ENCODE data around the gene PNPLA7. TPM values are rescaled to one million over a fixed set of nuclear protein-coding genes. Genes with fewer than 3 reads are reported as not detected.
"Not testable (repeated sequence)": the region's sequence is repeated elsewhere in the genome, so short reads cannot be mapped to it uniquely, and the experiment has no call there.

The PNPLA7 gene
- total RNA-seq, 1 donor from 2014 or later = 7.2 TPM

DNA sequence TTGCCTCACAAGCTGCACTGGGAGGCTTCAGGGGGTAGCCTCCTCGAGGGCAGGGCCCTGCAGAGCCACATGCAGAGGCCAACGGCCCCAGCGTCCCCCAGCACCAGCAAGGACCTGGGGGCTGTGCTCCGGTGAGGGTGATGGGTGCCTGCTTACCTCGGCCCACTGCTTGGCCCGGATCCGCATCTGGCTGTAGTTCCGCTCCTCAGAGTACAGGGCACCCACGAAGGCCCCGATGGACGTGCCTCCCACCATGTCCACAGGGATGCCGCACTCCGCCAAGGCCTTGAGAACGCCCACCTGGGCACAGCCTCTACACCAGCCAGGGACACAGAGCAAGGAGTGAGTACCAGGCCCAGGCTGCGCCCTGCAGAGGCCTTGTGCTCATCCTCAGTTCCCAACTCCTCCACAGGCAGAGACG lies 83.0 kb downstream of the PNPLA7 start:
- Mint-ChIP-seq H3K9me3 (ENCODE audit: unreplicated experiment) (no peaks in the 10 kb centered on the region), H3K4me3 (ENCODE audit: unreplicated experiment) (no peak overlapping the region), H3K27ac (ENCODE audit: unreplicated experiment) (no peak overlapping the region), H3K4me1 (ENCODE audit: unreplicated experiment) (no peaks in the 10 kb centered on the region), H3K27me3 (ENCODE audit: unreplicated experiment) (peaks cover 14% of the 10 kb centered on the region), H3K36me3 (ENCODE audit: unreplicated experiment) (no peaks in the 10 kb centered on the region)
- TF ChIP-seq, protein P1, sequence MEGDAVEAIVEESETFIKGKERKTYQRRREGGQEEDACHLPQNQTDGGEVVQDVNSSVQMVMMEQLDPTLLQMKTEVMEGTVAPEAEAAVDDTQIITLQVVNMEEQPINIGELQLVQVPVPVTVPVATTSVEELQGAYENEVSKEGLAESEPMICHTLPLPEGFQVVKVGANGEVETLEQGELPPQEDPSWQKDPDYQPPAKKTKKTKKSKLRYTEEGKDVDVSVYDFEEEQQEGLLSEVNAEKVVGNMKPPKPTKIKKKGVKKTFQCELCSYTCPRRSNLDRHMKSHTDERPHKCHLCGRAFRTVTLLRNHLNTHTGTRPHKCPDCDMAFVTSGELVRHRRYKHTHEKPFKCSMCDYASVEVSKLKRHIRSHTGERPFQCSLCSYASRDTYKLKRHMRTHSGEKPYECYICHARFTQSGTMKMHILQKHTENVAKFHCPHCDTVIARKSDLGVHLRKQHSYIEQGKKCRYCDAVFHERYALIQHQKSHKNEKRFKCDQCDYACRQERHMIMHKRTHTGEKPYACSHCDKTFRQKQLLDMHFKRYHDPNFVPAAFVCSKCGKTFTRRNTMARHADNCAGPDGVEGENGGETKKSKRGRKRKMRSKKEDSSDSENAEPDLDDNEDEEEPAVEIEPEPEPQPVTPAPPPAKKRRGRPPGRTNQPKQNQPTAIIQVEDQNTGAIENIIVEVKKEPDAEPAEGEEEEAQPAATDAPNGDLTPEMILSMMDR (IDR thresholded peaks at IDR 0.05) = no peak
- DNase-seq (ENCODE audit: extremely low spot score, unreplicated experiment) = no peak

DNA sequence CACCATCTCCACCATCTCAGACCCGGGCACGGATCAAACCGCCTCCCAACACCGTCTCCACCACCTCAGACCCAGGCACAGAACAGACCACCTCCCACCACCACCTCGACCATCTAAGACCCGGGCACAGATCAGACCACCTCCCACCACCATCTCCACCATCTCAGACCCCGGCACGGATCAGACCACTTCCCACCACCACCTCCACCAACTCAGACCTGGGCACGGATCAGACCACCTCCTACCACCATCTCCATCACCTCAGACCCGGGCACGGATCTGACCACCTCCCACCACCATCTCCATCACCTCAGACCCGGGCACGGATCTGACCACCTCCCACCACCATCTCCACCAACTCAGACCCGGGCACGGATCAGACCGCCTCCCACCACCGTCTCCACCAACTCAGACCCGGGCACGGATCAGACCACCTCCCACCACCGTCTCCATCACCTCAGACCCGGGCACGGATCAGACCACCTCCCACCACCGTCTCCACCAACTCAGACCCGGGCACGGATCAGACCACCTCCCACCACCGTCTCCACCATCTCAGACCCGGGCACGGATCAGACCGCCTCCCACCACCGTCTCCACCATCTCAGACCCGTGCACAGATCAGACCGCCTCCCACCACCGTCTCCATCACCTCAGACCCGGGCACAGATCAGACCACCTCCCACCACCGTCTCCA lies 83.7 kb downstream of the PNPLA7 start:
- not testable (repeated sequence) for H3K4me3 Mint-ChIP-seq (ENCODE audit: unreplicated experiment); H3K4me1 Mint-ChIP-seq (ENCODE audit: unreplicated experiment); H3K9me3 Mint-ChIP-seq (ENCODE audit: unreplicated experiment); H3K36me3 Mint-ChIP-seq (ENCODE audit: unreplicated experiment); DNase-seq (ENCODE audit: extremely low spot score, unreplicated experiment); H3K27ac Mint-ChIP-seq (ENCODE audit: unreplicated experiment)
- peaks cover 14% of the 10 kb centered on the region for H3K27me3 Mint-ChIP-seq (ENCODE audit: unreplicated experiment)

DNA sequence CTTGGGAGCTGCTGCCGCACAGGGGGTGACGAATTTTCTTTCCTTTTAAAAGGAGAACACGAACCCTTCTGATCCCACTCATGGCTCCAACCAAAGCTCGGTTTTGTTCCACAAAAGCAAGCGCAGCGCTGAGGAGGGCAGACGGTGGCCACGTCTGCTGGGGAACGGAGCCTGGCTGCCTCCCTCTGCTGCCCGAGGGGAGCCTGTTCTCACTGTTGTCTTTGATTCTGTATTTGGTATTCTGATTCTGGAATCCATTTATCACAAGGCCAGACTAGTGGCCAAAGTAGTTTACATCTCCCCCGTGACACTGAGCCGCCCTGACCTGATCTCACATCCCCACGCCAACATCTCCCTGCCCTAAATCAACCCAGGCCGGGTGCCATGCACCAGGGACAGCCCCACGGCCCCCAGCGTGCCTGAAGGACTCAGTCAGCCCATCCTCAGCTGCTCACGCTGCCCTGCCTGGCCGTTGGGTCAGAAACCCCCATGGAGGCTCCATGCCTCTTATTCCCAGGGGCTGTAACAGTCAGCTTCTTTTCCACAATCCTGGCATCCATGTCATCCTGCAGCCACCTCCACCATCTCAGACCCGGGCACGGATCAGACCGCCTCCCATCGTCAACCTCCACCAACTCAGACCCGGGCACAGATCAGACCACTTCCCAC lies 84.3 kb downstream of the PNPLA7 start:
- H3K9me3 Mint-ChIP-seq (ENCODE audit: unreplicated experiment) = no peaks in the 10 kb centered on the region
- peaks cover 14% of the 10 kb centered on the region for H3K27me3 Mint-ChIP-seq (ENCODE audit: unreplicated experiment)
- no peak overlapping the region for H3K4me3 Mint-ChIP-seq (ENCODE audit: unreplicated experiment)
- no peaks in the 10 kb centered on the region for H3K4me1 Mint-ChIP-seq (ENCODE audit: unreplicated experiment)
- no peak overlapping the region for H3K27ac Mint-ChIP-seq (ENCODE audit: unreplicated experiment)
- no peaks in the 10 kb centered on the region for H3K36me3 Mint-ChIP-seq (ENCODE audit: unreplicated experiment)
- DNase-seq (ENCODE audit: extremely low spot score, unreplicated experiment) = no peak
- TF ChIP-seq, protein P1 (IDR thresholded peaks at IDR 0.05) = no peak

DNA sequence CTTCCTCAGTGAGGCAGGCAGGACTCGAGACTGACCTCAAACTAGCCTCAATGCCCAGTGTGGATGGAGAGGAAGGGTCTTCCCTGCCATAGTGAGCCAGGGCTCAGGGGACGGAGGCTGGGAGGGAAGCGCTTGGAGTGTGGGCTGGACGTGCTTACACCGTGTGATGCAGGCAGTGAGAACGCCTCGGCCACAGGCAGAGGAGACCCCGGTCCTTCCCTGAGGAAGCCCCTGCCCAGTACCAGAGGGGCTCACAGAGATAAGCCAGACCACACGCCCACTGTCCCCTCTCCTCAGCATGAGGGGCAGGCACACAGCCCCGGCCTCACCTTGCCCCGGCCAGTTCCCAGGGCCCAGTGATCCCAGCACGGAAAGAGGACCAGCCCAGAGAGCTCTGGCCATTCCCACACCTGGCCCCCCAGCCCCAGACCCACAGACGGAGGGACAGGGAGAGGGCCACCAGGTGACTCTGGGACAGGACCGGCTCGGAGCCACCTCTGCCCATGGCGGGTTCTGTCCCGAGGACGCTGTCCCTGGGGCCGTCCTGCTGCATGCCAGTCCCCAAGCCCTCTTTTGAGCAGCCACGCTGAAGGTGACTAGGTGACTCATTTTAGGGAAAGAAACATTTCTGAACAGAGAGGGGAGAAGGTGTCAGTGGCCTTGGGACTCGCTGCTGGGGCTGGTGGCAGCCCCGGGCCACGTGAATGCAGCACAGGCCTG lies 85.0 kb downstream of the PNPLA7 start:
- Mint-ChIP-seq H3K27ac (ENCODE audit: unreplicated experiment) (no peak overlapping the region), H3K27me3 (ENCODE audit: unreplicated experiment) (peaks cover 9% of the 10 kb centered on the region), H3K4me3 (ENCODE audit: unreplicated experiment) (no peak overlapping the region), H3K4me1 (ENCODE audit: unreplicated experiment) (no peaks in the 10 kb centered on the region), H3K9me3 (ENCODE audit: unreplicated experiment) (no peaks in the 10 kb centered on the region), H3K36me3 (ENCODE audit: unreplicated experiment) (no peaks in the 10 kb centered on the region)
- no peak for DNase-seq (ENCODE audit: extremely low spot score, unreplicated experiment)
- TF ChIP-seq, protein P1 (IDR thresholded peaks at IDR 0.05) = no peak

DNA sequence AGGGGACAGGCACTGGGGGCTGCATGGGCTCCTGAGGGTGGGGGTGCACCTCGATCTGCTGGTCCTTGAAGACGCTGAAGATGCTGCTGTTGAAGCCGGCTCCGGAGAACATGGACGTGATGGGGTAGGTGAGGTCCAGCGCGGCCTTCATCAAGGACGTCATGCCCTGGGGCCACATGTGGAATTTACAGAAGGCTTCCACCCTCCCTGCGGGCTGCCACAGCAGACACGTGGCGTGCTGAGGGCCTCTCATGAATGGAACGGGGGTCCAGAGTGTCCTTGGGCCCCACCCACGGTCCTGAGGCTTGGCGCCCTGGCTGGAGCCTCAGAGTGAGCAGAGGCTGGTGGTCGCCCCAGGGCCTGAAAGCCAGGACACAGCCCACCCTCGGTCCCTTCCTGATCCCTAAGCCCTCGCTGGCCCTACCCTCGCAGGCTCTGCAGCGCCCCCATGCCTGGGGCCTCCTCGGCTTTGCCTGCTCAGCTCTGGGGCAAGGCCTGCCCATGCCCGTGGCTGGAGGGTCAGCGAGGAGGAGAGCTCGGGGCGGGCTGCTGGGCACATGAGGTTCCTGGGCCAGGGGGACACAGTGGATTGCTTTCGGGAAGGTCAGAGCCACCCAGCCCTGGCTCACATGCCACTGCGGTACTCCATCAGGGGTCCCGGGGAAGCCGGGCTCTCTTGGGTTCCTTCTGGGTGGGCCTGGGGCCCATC lies 85.8 kb downstream of the PNPLA7 start:
- no peak for DNase-seq (ENCODE audit: extremely low spot score, unreplicated experiment)
- Mint-ChIP-seq H3K27ac (ENCODE audit: unreplicated experiment) (no peak overlapping the region), H3K4me3 (ENCODE audit: unreplicated experiment) (no peak overlapping the region), H3K27me3 (ENCODE audit: unreplicated experiment) (peaks cover 8% of the 10 kb centered on the region), H3K4me1 (ENCODE audit: unreplicated experiment) (no peaks in the 10 kb centered on the region), H3K36me3 (ENCODE audit: unreplicated experiment) (no peaks in the 10 kb centered on the region), H3K9me3 (ENCODE audit: unreplicated experiment) (no peaks in the 10 kb centered on the region)
- TF ChIP-seq, protein P1 (IDR thresholded peaks at IDR 0.05) = no peak
